PC-3 (cell line): ENCODE measurements around the gene PDS5B.

ENCODE experiments used
- CTCF ChIP-seq: fragments of 300-600 bp; sonication (generic); conservative IDR thresholded peaks from 2 replicates; pipeline ENCODE4 v1.5.1; 2017; ENCODE audit warnings: antibody characterized with exemption, low read depth, mild to moderate bottlenecking, low read length
- EZH2 ChIP-seq: fragments of 300-600 bp; sonication (generic); IDR thresholded peaks from one replicate; pipeline ENCODE4 v1.6.1; 2017; ENCODE audit warnings: antibody characterized with exemption, mild to moderate bottlenecking, low read length; ENCODE audit not compliant: unreplicated experiment

GRCh38 chr13:32822771-32823170 lies 236.5 kb downstream of the PDS5B start:
- no peak for TF ChIP-seq EZH2
- no peak for TF ChIP-seq CTCF
